Activated CD4-positive, alpha-beta T cell treated with anti-CD3 and anti-CD28 coated beads, Interleukin-2, amount 50 U/mL, for 48 hours (primary cell): Measurements from ENCODE around the gene LLGL2.
A peak's percentile ranks its signal among the peaks of the same experiment; 100 is the strongest.

Experiments used
- DNase-seq, 2 experiments: peaks; one replicate each; pipeline ENCODE4 v3.0.0-alpha.2; 2020

The LLGL2 gene

DNA sequence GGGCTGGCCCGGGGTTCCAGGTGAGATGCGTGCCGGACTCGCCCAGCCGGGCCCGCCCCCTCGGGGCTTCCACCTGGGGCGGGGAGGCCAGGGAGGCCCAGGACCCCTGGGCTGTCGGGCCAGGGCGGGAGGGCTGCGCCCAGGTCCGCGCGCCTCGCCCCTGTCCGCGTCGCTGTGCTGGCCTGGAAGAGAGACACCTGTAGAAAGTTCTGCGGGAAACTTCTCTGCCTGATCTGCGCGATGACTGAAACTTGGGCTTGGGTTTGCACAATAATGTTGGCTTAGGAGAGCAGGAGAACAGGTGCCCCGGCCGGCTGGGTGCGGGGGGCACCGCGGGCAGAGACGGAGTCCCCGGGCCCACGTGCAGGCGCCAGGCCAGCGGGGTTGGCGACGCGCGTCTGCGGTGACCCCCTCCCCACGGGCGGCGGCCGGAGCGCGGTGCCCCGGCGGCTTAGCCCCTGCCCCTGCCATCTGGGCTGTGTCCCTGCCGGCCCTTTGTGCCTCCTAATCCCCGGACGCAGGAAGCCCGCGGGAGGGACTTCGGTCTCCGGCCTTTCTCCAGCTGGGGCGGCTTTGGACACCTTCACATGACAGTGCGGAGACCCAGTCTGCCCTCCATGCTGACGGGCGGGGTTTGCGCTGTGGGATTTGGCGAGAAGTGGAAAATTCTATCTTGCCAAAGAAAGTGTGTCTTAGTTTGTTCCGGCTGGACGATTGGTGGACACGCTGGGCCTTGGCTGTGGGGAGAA lies 483 bp downstream of the LLGL2 start:
- peak in 1 of 2 experiments; percentile 13 for DNase-seq

DNA sequence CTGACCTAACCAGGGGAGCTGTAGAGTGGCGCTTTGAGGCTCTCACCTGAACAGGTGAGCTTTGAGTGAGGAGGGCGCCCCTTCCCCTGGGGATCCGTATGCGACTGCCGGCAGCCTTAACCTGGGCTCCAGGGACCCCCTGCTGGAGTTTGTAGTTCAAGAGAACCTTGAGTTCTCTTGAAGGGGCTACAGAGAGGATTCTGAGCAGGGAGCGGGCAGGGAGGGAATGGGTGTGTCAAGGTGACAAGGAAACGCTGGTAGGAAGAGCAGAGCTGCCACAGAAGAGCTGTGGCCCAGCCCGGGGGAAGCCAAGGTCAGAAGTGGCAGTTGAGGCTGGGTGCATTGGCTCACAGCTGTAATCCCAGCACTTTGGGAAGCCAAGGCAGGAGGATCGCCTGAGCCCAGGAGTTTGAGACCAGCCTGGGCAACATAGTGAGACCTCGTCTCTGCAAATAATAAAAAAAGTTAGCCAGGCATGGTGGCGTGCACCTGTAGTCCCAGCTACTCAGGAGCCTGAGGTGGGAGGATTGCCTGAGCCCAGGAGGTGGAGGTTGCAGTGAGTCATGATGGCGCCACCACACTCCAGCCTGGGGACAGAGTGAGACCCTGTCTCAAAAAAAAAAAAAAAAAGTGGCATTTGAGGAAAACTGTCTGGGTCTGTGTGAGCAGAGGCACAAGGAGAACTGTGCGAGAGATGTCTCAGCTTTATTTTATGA lies 1.2 kb downstream of the LLGL2 start:
- no peak for DNase-seq

DNA sequence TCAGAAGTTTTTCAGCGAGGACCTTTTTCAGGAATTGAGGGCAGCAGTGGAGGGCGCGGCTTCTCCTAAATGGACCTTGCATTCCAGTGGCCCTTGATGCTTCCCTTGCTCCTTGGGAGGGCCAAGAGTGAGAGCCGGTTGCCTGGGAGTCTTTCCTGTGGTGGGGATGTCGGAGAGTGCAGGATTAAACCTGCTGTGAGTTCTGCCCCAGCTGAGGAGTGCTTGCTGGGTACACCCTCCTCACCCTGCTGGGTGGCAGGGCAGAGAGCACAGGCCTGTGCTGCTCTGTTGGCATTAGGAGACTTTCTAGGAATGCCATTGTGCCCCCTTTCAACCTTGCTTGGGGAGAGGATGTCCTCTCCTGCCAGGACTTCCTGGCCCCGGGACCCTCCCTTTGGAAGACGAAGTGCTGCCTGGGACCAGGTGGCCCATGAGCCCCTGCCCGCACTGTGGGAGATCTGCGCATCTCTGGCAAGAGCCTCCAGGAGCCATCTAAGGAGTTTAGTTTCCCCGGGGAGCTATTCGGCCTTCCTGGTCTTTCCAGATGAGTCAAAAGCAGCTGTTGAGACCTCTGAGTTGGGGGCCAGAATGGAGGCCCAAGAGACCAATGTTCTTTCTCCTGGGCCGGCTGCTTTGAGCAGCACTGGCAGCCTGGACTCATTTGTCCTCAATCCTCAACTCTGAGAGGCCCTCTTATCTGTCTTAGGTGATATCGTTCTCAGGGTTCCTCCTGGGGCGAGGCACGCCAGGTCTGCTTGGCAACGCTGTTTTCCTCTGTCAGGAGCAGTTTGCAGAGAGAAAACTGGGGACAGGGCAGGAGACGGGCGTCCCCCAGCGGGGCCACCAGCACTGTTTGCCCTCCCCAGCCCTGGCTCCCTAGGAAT lies 5.6 kb downstream of the LLGL2 start:
- DNase-seq, result no peak

- DNase-seq, result no peak
Observed at GRCh38 chr17:75531721-75532072, 6.2 kb downstream of the LLGL2 start.

GRCh38 chr17:75535119-75535537 lies 9.6 kb downstream of the LLGL2 start:
- peak; percentile 66 to 73 for DNase-seq

GRCh38 chr17:75535871-75536270 lies 10.4 kb downstream of the LLGL2 start:
- no peak for DNase-seq

DNA sequence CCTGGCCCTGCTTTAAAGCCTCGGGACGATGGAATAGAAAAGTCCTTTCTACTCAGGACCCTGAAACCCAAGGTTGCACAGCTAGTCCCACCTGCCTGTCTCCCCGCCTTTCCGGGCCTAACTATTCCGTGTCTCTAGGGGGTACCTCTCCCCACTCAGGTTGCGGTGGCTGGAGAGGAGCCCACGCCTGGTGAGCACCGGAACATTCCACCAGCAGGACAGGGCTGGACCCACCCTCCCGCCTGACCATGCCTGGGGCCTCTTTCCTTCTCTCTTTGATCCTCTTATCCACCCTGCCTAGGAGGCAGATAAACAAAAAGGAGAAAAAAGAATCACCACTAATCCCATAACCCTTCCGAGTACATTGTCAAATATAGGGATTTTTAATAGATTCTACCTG lies 10.9 kb downstream of the LLGL2 start:
- no peak for DNase-seq

- DNase-seq, result no peak
Observed at GRCh38 chr17:75539967-75540729, 14.7 kb downstream of the LLGL2 start.

DNA sequence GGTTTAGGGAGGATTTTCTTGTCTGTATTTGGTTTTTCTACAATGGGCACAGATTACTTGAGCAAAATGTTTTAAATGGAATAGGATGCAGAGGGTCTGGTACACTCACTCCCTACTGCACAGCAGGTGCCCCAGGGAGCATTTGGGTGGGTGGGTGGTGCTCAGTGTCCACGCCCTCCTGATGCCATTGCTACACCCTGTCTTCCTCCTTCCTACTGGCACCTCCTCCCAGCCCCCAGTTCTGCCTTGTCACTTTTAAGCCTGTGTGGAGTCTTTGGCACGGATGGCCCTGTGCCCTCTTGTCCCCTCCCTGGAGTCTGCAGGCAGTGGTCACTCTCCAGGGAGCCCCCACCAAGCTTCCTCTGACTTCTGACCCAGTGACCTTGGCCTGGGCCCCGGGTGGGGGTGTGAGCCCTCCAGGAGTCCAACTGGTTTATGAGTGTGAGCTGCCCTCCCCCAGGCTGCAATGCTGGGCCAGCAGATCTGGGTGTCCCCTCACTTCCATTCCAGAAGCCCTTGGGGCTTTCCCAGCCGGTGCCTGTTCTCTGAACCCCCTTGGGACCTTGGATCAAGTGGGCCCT lies 15.5 kb downstream of the LLGL2 start:
- DNase-seq, result no peak

DNA sequence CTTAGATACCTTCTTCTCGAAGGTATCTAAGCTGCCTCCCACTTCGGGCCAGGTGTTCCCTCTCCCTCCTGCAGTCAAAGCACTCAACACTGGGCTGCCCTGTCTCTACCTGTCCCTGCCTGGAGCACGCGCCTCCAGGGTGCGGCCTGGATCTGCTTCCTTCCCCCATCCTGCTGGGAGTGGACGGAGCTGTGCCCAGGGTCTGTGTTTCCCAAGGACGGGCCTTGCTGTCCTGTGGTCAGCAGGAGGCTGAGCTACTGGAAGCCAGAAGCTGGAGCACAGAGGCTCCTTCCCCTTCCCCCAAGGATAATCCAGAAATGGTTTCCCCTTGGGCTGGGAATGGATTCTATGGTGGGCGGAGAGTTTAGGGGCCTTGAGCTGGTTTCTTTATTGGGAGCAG lies 16.7 kb downstream of the LLGL2 start:
- no peak for DNase-seq

GRCh38 chr17:75542728-75543336 lies 17.3 kb downstream of the LLGL2 start:
- no peak for DNase-seq

GRCh38 chr17:75544250-75544649 lies 18.8 kb downstream of the LLGL2 start:
- no peak for DNase-seq

DNA sequence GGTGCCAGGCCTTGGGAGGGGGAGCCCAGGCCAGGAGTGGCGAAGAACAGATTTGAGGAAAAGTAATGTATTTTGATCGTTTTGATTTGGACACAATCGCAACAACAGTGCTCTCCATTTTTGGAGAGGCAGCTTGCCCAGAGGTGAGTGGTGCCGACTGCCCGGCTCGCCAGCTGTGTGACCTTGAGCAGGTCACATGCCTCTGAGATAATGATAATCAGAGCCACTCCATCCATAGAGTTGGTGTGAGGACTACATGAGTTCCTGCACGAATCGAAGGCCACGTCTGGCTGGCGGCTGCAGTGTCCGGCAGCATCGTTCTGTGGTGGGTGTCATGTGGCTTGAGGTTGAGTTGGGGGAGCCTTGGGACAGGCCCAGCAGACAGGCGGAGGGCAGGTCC lies 20.7 kb downstream of the LLGL2 start:
- no peak for DNase-seq

DNA sequence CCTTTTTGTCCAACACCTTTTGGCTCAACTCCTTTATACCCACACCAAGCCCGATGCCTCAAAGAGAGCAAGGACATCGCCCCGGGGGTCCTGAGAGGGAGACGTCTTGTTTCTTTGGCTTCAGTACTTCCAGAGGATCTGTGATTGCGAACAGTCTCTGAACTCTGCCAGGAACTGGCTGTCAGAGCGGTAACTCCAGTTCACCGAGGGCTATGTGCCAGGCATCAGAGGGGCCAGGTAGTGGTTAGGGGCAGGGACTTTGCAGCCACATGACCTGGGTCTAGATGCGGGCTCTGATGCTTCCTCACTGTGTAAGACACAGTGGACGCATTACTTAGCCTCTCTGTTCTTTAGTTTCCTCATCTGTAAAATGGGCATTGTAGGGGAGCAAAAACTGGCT lies 21.6 kb downstream of the LLGL2 start:
- no peak for DNase-seq

- no peak for DNase-seq
Observed at GRCh38 chr17:75548813-75549212, 23.3 kb downstream of the LLGL2 start.

DNA sequence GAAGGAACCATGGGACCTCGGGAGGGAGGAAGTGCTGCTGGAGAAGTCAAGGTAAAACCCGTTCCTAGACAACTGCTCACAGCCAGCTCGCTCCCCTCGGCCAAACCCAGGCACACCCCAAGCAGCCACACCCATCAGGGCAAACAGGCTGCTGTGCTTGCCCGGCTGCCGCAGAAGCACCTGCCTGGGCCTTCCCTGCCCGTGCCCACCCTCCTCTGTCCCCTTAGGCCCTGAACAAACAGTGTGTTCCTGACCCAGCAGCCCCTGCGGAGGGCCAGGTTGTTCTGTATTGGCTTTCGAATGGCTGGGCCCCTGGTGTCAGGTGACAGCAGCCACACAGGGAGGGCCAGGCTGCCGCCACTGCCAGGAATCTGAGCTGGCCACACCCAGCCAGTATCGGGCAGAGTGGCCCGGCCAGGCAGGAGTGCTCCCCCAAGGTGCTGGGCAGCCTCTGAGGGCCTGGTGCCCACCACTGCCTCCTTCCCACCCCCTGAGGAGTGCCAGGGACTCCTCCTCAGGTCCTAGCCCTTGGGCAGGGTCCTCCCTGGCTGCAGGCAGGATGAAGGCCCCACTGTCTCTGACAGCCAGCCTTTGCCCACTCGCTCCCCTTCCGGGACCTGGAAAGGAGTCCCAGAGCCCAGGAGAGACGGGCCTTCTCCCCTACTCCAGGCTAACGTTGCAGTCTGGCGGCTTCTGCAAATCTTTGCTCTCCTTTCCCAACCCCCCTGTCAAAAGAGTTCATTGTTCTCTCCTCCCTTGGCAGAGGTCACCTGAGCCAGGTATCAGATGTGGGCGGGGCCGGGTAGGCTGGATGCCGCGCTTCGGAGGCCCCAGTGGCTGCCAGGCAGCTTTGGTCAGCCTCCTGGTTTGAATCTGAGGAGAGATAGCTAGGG lies 24.0 kb downstream of the LLGL2 start:
- no peak for DNase-seq

DNA sequence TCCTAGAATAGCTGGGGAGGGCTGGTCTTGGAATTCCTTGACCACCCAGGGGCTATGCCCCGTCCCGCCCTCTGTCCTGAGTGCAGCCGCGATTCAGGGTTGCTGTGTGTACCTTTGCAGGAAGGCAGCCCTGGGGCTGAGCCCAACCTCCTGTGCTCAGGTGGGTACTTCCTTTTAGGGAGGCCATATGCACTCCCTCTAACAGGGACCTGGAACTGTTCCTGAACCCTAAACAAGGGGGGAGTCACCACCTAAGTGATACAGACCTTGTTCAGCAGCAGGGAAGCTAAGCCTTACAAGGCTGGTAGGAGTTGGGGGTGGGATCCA lies 24.6 kb downstream of the LLGL2 start:
- DNase-seq, result no peak

DNA sequence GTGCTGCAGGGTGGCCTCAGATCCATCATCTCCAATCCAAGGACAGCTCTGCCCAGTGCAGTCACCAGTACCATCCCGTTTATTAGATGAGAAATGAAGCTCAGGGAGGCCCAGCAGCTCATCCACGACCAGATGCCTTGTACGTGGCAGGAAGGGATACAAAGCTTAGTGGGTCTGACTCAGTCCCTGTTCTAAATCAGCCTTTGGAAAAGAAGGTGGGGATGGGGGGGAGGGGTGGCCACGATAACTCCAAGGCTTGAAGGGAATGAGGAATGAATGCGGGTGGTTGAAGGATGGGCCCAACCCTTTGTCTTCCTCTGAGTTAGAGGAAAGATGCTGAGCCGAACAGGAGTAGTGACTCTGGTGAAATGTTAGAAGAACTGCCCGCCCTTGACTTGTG lies 25.8 kb downstream of the LLGL2 start:
- no peak for DNase-seq

DNA sequence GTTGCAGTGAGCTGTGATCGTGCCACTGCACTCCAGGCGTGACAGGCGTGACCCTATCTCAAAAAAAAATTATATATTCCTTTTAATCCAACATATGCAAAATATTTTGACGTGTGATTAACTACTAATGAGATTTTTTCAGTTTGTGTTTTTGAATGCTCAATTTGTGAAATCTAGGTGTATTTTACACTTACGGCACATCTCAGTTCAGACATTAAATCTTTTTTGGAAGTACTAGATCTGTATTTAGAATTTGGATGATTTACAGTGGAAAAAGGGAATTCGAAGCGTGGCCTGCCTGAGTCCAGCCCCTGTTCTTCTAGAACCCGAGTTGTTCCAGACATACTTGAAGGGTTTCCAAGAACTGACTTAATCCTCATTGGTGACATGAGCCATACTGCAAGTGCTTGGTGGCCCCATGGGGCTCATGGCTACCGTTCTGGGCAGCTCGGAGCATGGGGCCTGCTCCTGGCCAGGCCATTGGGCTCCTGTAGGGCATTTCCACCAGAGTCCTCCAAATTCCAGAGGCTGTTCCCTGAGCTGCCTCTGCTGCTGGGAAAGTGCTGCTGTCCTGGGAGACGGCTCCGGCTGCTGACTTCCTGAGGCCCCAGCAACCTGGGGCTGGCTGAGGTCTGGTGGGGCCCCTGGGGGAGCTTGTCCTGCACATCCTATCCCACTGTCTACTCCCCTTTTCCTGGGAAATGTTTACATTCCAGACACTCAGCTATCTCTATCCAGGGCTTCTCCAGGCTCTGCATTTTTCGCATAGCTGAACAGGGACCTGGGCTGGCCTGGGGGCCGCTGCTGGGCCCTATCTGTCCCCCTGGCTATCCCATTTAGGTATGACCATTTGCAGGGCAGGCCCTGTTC lies 27.2 kb downstream of the LLGL2 start:
- no peak for DNase-seq
